HG03045 (cell line): ENCODE measurements around the gene COPS7A.

ENCODE experiments used
- ATAC-seq: cut with Tn5 transposase; IDR thresholded peaks from one replicate; pipeline ENCODE4 v1.9.1; 2021; ENCODE audit warnings: mild to moderate bottlenecking, moderate library complexity; ENCODE audit not compliant: unreplicated experiment

Gene COPS7A

GRCh38 chr12:6768990-6769389 is 45.1 kb downstream of the COPS7A start:
- no peak for ATAC-seq

- ATAC-seq, result no peak
Measured at GRCh38 chr12:6769666-6770065, 45.8 kb downstream of the COPS7A start.

GRCh38 chr12:6770094-6770493 is 46.2 kb downstream of the COPS7A start:
- no peak for ATAC-seq

GRCh38 chr12:6770600-6770999 is 46.8 kb downstream of the COPS7A start:
- ATAC-seq, result no peak

GRCh38 chr12:6771091-6771495 is 47.2 kb downstream of the COPS7A start:
- no peak for ATAC-seq

GRCh38 chr12:6771509-6772330 is 47.9 kb downstream of the COPS7A start:
- no peak for ATAC-seq

GRCh38 chr12:6772331-6772695 is 48.5 kb downstream of the COPS7A start, which contains the start of gene LAG3:
Gene LAG3 (plus strand): TSS chr12:6772520. CDS start chr12:6772853, 333 bp downstream.
- no peak for ATAC-seq

GRCh38 chr12:6772726-6773589 is 49.1 kb downstream of the COPS7A start:
- ATAC-seq, result no peak

GRCh38 chr12:6773590-6774351 is 49.9 kb downstream of the COPS7A start:
- ATAC-seq, result no peak

GRCh38 chr12:6774499-6775062 is 50.7 kb downstream of the COPS7A start:
- ATAC-seq, result no peak

- ATAC-seq, result no peak
Measured at GRCh38 chr12:6775185-6776174, 51.6 kb downstream of the COPS7A start.

- no peak for ATAC-seq
Measured at GRCh38 chr12:6777386-6777785, 53.5 kb downstream of the COPS7A start.

GRCh38 chr12:6778217-6778573 is 54.3 kb downstream of the COPS7A start:
- ATAC-seq, result no peak

- ATAC-seq, result peak; percentile 62
Measured at GRCh38 chr12:6778574-6779550, 55.0 kb downstream of the COPS7A start.

- no peak for ATAC-seq
Measured at GRCh38 chr12:6779708-6780432, 56.0 kb downstream of the COPS7A start.

GRCh38 chr12:6780573-6780972 is 56.7 kb downstream of the COPS7A start:
- no peak for ATAC-seq
